Heart left ventricle (tissue), 13 donors: ENCODE data around the gene COL19A1.

ENCODE experiments used
- CTCF ChIP-seq, 12 donors: fragments of 200-600 bp; sonication (generic) in 4 of 12; IDR thresholded peaks; one replicate each; pipeline versions ENCODE4 v1.5.0 to v1.8.0; 2018 to 2022; ENCODE audit warnings: antibody characterized with exemption in 12 of 12, mild to moderate bottlenecking in 5 of 12
- POLR2A ChIP-seq, 2 donors: fragments of 450-650 bp; IDR thresholded peaks; one replicate each; pipeline ENCODE4 v1.6.1; 2017; ENCODE audit warnings: antibody characterized with exemption in 2 of 2, mild to moderate bottlenecking in 2 of 2, moderate library complexity in 2 of 2
- donor health status: ischemic (EF 13 %, LVEDD 7.1; RV severe dilation, severe dysfunction).
- donor health status: DM: no; HTN: yes; CAD: no.
- donor health status: DM: no; HTN: no; CAD: no.
- donor health status: ischemic (EF 25% LVEDD 6.9; RV normal size, moderate dysfunction).
- donor health status: ischemic (EF 25% LVEDD 5.7; RV mildly dilated, moderate dysfunction).
- donor health status: ischemic (EF 35%, LVEDD 5.7; RV mildly dilated, moderate dysfunction).
- donor health status: nonischemic (EF 11% LVEDD 7.7; RV severe dilation, severe dysfunction).
- donor health status: DM: yes; HTN: yes; CAD: no.
- donor health status: PGD.
- donor health status: ischemic (EF 29% LVEDD 5.4; RV normal size, mild dysfunction).
- donor health status: nonischemic (EF 23%, LVEDD 6.1; RV moderate dilation, normal function).

- TF ChIP-seq CTCF (IDR thresholded peaks at IDR 0.05) (no peak), POLR2A (IDR thresholded peaks at IDR 0.05) (no peak)
Observed at GRCh38 chr6:69958978-69959377, 92.6 kb downstream of the COL19A1 start.
